IMR-90 (cell line): ENCODE measurements around the gene GLIPR1L2.

Source experiments
- BHLHE40 ChIP-seq: fragments of 150-350 bp; IDR thresholded peaks from 2 replicates; pipeline ENCODE4 v1.6.1; 2016; ENCODE audit warnings: mild to moderate bottlenecking, low read depth, low read length
- POLR2A ChIP-seq: IDR thresholded peaks from 2 replicates; pipeline ENCODE4 v1.6.1; 2012; ENCODE audit warnings: mild to moderate bottlenecking, low read depth, low read length
- TF ChIP-seq, protein P1 (sequence below): conservative IDR thresholded peaks from 2 replicates; pipeline ENCODE4 v1.5.1; 2012; ENCODE audit warnings: mild to moderate bottlenecking, low read depth, low read length, improper control_type of control experiment
- TF ChIP-seq, protein P2 (sequence below): fragments of 150-350 bp; IDR thresholded peaks from 2 replicates; pipeline ENCODE4 v1.6.1; 2017; ENCODE audit warnings: mild to moderate bottlenecking, antibody characterized with exemption, low read length, low read depth

DNA sequence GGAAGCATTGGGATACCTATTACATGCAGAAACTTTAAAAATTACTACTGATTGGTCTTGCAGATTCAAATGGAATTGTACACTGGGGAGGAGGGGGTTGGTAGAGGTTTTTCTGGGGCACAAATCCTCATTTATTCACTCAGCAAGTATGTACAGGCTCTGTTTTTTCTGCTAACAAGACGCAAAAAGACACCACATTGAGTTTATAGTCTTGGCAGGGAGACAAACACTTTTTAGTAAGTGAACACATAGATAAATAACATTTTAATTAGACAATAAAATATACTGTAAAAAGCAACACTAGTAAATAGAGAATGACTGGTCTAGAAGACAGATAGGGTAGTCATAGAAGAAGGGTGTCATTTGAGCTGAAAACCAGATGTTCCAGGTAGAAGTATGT, 23.8 kb downstream of the GLIPR1L2 start:
- TF ChIP-seq POLR2A (no peak), BHLHE40 (no peak)
- TF ChIP-seq, protein P1, sequence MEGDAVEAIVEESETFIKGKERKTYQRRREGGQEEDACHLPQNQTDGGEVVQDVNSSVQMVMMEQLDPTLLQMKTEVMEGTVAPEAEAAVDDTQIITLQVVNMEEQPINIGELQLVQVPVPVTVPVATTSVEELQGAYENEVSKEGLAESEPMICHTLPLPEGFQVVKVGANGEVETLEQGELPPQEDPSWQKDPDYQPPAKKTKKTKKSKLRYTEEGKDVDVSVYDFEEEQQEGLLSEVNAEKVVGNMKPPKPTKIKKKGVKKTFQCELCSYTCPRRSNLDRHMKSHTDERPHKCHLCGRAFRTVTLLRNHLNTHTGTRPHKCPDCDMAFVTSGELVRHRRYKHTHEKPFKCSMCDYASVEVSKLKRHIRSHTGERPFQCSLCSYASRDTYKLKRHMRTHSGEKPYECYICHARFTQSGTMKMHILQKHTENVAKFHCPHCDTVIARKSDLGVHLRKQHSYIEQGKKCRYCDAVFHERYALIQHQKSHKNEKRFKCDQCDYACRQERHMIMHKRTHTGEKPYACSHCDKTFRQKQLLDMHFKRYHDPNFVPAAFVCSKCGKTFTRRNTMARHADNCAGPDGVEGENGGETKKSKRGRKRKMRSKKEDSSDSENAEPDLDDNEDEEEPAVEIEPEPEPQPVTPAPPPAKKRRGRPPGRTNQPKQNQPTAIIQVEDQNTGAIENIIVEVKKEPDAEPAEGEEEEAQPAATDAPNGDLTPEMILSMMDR = no peak
- TF ChIP-seq, protein P2, sequence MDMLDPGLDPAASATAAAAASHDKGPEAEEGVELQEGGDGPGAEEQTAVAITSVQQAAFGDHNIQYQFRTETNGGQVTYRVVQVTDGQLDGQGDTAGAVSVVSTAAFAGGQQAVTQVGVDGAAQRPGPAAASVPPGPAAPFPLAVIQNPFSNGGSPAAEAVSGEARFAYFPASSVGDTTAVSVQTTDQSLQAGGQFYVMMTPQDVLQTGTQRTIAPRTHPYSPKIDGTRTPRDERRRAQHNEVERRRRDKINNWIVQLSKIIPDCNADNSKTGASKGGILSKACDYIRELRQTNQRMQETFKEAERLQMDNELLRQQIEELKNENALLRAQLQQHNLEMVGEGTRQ = no peak
